NCI-H1105 (cell line): ENCODE measurements around the gene LMX1B.

Source experiments
- DNase-seq: peaks from one replicate; lab custom pipeline; 2025; lab: John Stamatoyannopoulos, UW

The LMX1B gene

GRCh38 chr9:126676685-126677143, 63.0 kb downstream of the LMX1B start:
- no peak for DNase-seq

GRCh38 chr9:126677188-126678084, 63.7 kb downstream of the LMX1B start:
- DNase-seq: no peak

GRCh38 chr9:126678989-126679388, 65.3 kb downstream of the LMX1B start:
- DNase-seq: no peak

- no peak for DNase-seq
Observed at GRCh38 chr9:126681336-126681735, 67.6 kb downstream of the LMX1B start.

GRCh38 chr9:126682113-126682810, 68.5 kb downstream of the LMX1B start:
- DNase-seq: no peak

- no peak for DNase-seq
Observed at GRCh38 chr9:126682928-126683697, 69.4 kb downstream of the LMX1B start.

- no peak for DNase-seq
Observed at GRCh38 chr9:126683698-126684044, 69.9 kb downstream of the LMX1B start.

GRCh38 chr9:126684345-126684744, 70.6 kb downstream of the LMX1B start:
- no peak for DNase-seq

GRCh38 chr9:126684965-126685465, 71.3 kb downstream of the LMX1B start:
- no peak for DNase-seq

GRCh38 chr9:126687930-126688461, 74.3 kb downstream of the LMX1B start:
- no peak for DNase-seq

GRCh38 chr9:126688617-126689016, 74.9 kb downstream of the LMX1B start:
- DNase-seq: no peak

GRCh38 chr9:126689027-126689825, 75.5 kb downstream of the LMX1B start:
- DNase-seq: no peak

- no peak for DNase-seq
Observed at GRCh38 chr9:126690431-126691051, 76.8 kb downstream of the LMX1B start.

- no peak for DNase-seq
Observed at GRCh38 chr9:126692041-126692758, 78.5 kb downstream of the LMX1B start.

- no peak for DNase-seq
Observed at GRCh38 chr9:126692759-126693427, 79.2 kb downstream of the LMX1B start.

GRCh38 chr9:126693428-126693944, 79.8 kb downstream of the LMX1B start:
- DNase-seq: no peak

- DNase-seq: no peak
Observed at GRCh38 chr9:126694206-126695081, 80.7 kb downstream of the LMX1B start.

- no peak for DNase-seq
Observed at GRCh38 chr9:126695186-126695585, 81.5 kb downstream of the LMX1B start.
